ENCODE data around the gene SLC6A18. TPM values are rescaled to one million over a fixed set of nuclear protein-coding genes. Genes with fewer than 3 reads are reported as not detected.
"Not testable (repeated sequence)": the region's sequence is repeated elsewhere in the genome, so short reads cannot be mapped to it uniquely, and the experiment has no call there.

Gene SLC6A18
- total RNA-seq, 1 experiment from 2014 or later = not detected

DNA sequence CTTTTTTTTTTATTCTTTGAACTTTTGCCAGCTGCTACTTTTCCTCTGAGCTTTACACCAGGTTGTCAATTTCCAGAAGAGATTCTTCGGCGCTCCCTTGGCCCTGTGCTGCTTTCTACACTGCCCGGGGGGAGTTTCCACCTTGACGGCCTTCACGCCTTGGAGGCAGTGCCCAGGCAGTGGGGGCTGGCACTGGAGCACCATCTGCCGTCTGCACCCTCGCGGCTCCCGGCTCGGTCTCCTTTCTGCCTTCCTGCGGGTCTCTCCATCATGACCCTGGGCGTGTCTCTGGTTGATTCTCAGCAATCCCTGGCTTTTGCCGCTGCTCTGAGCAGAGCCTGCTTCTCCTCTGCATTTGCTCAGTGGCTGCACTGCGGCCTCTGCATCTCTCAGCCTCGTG lies 2.9 kb downstream of the SLC6A18 start:
- no peak for DNase-seq (ENCODE audit: extremely low read depth, low read depth)

DNA sequence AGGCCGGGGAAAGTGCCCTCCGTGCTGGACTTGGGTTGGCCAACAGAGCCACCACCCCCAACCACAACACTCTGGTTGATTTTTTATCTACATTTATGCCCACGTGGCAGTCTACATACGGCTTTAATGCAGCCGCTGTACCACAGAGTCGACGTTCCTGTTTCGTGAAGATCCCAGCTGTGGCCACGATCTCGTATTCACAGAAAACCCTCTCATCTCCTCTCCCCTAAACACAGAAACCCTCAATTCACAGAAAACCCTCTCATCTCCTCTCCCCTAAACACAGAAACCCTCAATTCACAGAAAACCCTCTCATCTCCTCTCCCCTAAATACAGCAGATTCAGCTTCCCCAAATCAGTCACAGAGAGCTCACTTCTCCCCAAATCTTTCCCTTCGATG lies 3.8 kb downstream of the SLC6A18 start:
- DNase-seq (ENCODE audit: extremely low read depth, low read depth) = not testable (repeated sequence)

DNA sequence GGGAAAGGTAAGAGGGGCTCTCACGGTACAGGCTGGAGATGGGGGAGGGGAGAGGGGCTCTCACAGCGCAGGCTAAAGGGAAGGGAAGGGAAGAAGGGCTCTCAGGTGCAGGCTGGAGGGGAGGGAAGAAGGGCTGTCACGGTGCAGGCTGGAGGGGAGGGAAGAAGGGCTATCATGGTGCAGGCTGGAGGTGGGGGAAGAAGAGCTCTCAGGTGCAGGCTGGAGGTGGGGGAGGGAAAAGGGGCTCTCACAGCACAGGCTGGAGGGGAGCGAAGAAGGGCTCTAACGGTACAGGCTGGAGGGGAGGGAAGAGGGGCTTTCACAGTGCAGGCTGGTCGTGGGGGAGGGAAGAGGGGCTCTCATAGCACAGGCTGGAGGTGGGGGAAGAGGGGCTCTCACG lies 4.6 kb downstream of the SLC6A18 start:
- no peak for DNase-seq (ENCODE audit: extremely low read depth, low read depth)

DNA sequence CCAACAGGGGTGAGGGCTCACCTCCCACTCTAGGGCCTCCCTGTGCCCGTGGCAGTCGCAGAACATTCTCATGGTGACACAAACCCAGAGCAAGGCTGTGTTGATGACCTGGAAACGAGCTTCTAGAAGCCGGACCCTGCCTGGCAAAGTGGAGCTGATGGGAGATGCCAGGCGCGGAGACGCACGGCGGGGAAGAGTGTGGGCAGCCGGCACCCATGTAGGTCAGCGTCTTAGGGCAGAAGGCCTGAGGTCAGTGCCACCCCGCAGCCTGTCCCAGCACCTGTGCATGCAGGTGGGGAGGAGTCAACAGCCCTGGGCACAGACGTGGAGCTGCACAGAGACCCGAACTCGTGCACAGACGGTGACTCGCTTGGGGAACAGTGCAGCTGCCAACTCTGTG lies 5.4 kb downstream of the SLC6A18 start:
- DNase-seq (ENCODE audit: extremely low read depth, low read depth) = no peak

DNA sequence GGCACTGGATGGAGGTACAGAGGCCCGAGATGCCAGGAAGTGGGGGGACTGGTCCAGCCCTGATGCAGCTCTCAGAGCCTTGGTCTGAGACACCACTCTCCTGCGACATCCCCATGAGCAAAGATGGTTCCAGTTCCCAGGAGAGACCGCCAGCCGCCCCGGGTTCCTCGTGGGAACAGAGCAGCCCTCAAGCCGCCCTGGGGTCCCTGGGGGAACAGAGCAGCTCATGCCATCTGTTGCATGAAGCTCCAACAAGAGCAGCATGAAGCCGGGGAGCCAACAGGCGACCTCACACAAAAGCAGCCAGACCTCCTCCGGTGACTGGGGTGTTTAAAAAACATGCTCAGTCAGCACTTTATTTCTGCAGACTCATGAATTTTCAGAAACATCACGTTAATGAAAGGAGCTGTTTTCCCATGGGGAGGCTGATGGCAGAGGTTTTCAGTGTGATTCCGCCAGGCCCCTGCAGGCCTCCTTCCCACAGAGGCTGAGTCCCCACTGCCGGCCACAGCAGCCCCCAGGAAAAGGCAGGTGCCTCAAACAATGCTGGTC lies 6.2 kb downstream of the SLC6A18 start:
- DNase-seq (ENCODE audit: extremely low read depth, low read depth) = no peak

DNA sequence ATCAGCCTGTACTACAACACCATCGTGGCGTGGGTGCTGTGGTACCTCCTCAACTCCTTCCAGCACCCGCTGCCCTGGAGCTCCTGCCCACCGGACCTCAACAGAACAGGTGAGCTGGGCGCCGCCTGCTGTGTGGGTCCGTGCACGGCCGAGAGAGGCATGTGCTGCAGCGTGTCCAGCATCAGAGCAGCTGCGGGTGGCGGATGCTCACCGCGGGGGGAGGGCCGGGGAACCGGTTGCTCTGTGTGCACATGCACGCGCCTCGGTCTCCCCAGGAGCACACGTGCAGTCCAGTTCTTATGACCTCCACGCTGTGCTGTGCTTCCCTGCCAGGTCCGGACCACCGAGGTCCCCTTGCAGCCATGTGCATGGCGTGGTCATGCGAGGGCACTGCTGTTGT lies 7.6 kb downstream of the SLC6A18 start:
- DNase-seq (ENCODE audit: extremely low read depth, low read depth) = no peak

DNA sequence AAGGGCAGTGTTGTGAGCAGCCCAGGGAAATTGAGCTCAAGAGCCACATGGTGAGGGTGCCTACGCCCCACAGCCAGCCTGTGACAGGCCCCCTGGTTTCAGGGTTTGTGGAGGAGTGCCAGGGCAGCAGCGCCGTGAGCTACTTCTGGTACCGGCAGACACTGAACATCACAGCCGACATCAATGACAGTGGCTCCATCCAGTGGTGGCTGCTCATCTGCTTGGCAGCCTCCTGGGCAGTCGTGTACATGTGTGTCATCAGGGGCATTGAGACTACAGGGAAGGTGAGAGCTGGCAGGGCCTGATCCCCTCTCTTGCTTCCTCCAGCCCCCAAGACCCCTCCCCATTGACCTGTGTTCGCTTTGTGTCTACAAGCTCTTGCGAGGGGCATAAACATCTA lies 10.2 kb downstream of the SLC6A18 start:
- DNase-seq (ENCODE audit: extremely low read depth, low read depth) = no peak

DNA sequence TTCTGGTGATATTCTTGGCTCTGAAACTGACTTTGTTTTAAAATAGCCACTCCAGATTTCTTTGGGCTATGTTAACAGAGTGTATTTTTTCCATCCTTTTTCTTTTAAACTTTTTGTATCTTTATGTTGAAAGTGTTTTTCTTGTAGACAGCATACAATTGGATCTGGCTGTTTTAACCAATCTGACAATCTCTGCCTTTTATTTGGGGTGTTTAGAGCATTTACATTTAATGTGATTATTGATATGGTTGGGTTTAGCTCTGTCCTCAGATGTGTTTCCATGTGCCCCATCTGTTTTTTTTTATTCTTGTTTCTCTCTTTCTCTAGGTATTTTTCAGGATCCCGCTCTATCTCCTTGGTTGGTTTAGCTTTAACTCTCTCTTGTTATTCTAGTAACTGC lies 10.7 kb downstream of the SLC6A18 start:
- no peak for DNase-seq (ENCODE audit: extremely low read depth, low read depth)

DNA sequence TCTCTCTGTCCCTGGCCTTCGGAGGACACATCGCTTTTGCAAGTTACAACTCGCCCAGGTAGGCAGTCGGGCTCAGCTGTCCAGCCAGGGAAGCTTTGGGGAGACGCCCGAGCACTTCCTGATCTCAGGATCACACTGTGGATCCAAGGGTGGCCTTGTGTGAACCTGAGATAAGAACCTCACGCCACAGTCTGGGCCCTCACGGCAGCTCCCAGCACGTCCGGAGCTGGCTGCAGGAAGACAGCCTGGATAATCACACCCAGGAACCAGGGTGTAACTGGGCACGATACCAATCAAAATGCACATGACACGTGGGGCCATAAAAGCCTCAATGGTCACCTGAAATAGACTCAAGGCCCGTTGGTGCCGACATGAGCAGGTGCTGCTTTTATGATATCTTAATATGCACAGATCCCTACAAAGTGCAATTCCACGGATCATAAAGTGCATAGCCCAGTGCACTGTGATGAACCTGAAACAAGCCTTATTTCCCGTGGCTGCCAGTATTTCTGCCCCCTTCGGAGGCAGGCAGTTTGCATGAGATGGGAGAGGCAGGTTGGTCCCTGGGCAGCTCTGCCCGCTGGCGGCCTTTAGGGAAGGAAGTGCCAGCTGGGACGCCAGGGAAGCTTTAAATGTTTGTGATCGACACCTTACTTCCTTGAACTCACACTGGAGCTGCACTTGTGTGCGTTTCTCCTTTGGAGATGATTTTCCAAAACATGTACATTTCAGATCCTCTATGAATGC lies 14.5 kb downstream of the SLC6A18 start:
- no peak for DNase-seq (ENCODE audit: extremely low read depth, low read depth)

DNA sequence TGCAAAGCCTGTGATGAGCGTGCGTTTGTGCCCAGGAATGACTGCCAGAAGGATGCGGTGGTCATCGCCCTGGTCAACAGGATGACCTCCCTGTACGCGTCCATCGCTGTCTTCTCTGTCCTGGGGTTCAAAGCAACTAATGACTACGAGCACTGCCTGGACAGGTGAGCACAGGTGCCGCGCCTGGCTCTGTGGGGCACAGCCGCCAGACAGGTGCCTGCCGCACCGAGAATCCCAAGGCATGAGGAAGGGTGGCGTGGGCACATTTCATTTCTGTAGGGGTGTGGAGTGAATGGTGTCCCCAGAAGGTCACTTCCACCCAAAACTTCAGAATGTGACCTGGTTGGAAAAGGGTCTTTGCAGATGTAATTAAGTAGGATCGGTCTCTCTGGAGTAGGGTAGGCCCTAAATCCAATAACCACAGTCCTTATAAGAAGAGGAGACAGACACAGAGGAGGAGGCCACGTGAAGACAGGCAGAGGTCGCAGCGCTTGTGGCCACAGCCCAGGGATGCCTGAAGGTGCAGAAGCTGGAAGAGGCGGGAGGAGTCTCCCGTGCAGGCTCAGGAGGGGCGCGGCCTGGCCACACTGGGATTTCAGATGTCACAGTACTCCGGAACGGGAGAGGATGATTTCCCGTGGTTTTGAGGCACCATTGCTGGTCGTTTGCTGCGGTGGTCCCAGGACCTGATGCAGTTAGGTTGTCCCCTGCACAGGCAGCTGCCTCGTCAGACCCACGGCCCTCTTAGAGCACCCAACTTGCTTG lies 15.5 kb downstream of the SLC6A18 start:
- DNase-seq (ENCODE audit: extremely low read depth, low read depth) = no peak

DNA sequence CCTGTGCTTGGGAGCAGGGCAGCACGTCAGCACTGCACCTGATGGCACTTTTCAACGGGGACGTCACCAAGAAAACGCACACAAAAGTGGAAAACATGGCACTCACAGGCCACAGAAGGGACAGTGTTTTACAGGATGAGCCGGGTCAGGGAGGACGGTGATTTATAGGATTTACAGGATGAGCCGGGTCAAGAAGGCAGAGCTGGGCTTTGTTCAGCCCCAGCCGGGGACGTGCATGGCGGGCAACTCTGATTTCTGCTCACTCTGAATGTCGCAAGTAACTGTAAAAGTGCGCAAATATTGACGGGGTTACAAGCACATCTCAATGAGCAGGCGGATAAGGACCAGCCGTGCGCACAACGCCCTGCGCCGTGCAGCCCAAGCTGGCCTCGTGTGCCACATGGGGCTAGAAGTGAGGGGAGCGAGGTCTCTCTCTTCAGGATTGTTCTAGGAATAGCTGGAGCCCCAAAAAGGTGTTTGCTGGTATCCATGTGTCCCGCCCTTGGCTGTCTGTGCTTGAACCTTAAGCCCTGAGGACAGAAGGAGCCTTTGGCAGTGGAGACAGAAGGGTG lies 16.4 kb downstream of the SLC6A18 start:
- no peak for DNase-seq (ENCODE audit: extremely low read depth, low read depth)

DNA sequence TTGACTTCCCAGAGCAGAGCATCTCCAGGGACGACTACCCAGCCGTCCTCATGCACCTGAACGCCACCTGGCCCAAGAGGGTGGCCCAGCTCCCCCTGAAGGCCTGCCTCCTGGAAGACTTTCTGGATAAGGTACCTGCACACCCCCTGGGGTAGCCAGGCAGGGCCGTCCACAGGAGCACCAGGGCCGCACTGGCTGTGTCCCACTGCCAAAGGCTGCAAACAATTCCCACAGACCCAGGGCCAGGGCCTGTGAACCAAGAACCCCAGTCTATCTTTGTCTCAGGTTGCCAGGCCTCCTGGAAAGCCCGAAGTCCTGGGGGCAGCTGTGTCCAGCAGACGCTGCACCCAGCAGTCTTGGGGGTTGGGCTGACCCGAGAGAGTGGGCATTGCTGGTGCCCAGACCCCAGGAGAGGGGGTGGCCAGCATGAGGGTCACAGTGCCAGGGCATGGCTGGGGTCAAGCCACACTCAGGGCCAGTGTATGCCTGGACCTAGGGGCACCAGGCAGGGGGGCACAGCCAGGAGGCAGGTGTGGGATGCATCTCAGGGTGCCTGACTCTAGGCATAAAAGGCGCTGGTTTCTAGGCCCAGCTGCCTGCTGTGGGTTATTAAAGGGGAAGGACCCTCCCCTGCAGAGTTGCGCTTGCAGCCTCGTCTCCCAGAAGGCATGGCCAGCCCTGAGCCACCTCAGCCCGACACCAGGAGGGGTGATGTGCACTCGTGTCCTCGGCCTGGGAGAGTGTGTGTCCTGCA lies 17.7 kb downstream of the SLC6A18 start:
- DNase-seq (ENCODE audit: extremely low read depth, low read depth) = no peak

DNA sequence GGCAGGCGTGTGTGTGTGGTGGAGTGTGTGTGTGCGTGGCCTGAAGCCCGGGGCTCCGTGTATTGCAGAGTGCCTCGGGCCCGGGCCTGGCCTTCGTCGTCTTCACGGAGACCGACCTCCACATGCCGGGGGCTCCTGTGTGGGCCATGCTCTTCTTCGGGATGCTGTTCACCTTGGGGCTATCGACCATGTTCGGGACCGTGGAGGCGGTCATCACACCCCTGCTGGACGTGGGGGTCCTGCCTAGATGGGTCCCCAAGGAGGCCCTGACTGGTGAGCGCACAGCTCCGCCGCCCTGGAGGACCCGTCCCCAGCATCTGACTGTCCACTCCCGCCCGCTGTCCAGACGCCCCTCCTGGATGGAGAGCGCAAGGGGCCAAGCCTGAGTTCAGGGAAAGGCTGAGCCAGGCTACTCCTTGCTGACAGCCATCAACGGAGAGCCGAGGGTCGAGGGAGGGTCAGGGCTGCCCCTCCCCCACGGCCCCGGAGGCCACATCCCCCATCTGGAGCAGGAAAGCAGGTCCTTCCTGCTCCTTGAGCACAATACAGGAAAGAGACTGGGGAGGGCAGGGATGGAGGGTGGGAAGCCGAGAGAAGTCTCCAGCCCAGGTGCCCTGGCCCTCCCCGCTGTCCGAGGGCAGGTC lies 18.4 kb downstream of the SLC6A18 start:
- no peak for DNase-seq (ENCODE audit: extremely low read depth, low read depth)

DNA sequence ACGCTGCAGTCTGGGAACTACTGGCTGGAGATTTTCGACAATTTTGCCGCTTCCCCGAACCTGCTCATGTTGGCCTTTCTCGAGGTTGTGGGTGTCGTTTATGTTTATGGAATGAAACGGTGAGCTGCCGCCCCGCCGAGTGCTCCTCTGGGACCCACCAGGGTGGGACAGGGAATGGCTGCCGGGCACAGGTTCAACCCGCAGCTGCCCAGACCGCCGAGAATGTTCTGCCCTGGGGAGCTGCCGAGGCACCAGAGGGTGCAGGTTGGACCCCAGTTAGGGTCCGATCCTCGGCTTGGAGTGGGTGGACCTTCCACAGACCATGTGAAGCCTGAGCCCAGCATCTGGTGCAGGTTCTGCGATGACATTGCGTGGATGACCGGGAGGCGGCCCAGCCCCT lies 19.1 kb downstream of the SLC6A18 start:
- DNase-seq (ENCODE audit: extremely low read depth, low read depth) = no peak

DNA sequence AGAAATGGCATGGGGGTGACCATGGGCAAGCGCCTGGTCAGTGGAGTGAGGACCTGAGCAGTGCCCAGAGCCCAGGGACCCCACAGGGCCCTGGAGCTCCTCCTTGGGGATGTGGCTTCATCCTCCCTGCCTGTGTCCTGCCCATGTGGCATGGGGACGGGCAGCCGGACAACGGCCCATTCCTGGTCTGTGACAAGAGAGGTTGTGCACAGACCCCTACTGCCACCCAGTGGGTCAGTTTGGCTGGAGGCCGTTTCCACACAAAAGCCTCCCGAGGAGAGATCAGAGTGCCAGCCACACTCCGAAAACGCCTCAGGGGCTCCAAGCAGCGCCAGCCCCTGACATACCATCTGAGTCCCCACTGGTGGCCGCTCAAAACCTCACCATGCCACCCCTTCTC lies 19.8 kb downstream of the SLC6A18 start:
- no peak for DNase-seq (ENCODE audit: extremely low read depth, low read depth)

DNA sequence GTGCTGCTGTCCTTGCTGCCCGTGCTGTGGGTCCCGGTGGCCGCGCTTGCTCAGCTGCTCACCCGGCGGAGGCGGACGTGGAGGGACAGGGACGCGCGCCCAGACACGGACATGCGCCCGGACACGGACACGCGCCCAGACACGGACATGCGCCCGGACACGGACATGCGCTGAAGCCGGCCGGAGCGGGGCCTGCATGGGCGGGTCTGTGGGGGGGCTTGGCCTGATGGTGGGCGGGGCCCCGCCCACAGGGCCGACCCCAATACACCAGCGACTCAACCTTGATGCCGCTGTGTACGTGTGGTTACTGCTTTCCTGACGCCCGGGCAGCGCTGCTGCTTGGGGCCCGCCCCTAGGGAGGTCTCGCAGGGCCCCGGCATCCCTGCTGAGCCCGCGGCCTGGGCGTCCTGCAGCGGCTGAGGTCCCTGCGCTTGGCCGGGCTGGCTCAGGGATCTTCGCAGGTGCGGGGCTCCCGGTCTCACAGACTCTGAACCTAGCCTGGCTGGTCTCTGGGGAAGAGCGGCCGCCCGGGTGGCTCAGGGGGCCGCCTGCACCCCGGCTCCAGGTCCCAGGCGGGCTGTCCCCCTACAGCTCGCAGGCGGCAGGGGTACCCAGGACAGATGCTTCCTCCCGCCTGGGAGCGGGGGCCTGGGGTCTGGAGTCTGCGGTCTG lies 20.9 kb downstream of the SLC6A18 start:
- no peak for DNase-seq (ENCODE audit: extremely low read depth, low read depth)

DNA sequence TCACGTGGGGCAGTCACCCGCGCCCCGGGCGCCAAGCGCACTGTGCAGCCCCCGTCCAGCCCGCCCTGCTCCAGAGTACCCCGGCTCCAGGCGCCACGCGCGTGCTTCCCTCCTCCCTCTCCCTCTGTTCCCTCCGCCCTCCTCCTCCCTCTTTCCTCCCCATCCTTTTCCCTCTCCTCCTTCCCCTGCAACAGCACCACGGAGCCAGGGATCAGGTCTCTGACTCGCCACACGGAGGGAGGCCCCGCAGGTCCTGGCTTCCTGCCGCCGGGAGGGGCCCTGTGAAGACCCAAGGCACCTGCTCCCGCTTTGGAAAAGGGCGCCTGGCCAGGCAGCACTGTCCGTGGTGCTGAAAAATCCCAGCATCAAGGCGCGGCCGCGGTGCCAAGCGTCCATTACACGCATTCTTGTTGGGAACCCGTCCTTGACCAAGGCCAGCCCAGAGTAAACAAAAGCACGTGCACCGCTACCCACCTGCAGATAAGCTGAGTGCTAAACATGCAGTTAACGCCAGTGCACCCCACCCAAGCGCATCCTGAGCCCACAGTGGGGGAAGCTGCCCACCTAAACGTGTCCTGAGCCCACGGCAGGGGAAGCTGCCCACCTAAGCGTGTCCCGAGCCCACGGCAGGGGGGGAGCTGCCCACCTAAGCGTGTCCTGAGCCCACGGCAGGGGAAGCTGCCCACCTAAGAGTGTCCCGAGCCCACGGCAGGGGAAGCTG lies 21.7 kb downstream of the SLC6A18 start:
- DNase-seq (ENCODE audit: extremely low read depth, low read depth) = peak; percentile 54

DNA sequence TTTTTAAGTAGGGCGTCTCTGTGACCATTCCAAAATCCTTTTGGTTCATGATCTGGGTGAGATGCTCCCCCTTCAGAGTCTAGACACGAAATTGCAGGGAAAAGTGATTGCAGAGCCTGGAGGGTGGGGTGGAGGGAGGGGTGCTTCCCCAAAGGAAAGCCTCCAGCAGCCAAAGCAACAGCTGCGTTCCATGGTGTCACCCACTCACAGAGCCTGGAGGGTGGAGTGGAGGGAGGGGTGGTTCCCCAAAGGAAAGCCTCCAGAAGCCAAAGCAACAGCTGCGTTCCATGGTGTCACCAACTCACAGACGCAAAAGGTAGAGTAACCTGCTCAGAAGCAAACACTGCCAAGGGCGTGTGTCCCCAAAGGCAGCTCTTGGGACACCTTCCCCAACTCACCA lies 22.6 kb downstream of the SLC6A18 start:
- no peak for DNase-seq (ENCODE audit: extremely low read depth, low read depth)

Measured in NCI-H460 (cell line).